ENCODE results near the gene PHYH.
A peak's percentile ranks its signal among the peaks of the same experiment; 100 is the strongest.

The PHYH gene

GRCh38 chr10:13299437-13300287 is at the start of gene PHYH:
Gene PHYH (minus strand): TSS chr10:13300064. CDS start chr10:13300042, 22 bp downstream.
- peak; percentile 88 to 90 for DNase-seq
- TF ChIP-seq GATA1 (IDR thresholded peaks at IDR 0.05; ENCODE audit: low read depth, low read length): no peak
- peak; percentile 80 for TF ChIP-seq POLR2A (IDR thresholded peaks at IDR 0.05; ENCODE audit: low read length)

DNA sequence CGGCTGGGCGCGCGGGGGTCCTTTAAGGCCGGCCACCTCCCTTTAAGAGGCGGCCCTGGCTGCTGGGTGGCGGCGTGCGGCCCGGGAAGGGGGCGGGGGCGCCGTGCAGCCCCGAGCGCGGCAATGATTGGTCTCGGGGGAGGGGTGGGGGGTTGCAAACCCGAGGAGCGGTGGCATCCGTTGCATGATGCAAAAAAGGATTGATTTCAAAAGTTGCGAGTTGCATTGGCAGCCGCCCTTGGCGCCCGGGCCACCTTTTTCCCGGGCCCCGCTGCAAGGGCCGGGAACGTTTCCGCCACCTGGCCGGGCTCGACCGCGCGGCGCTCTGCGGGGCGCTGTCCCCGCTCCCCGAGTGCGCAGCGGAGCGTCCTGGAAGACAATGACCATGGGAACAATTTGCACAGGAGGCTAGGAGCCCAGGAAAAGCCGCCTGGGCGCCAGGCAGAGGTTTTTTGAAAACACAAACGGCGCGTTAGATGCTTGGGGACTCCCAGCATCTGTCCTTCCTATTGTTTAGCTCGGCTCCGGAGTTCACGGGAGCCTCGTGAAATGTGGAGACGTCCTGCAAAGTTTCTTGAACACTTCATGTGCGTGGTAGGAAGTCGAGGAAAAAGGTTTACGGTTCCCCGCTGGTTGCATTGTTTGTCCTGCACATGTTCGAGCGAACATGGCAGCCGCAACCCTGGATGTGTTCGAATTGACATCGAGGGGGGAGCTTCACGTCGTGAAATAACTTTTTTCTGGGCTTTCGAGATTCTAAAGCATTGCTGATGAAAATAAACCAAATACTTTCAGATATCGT is 48.6 kb upstream of the PHYH start, which contains the start of gene SEPHS1:
Gene SEPHS1 (minus strand): TSS at position 78 of the 802 bp plus-strand sequence. CDS start 3,343 bp downstream, outside the sequence.
- no peak for TF ChIP-seq GATA1 (IDR thresholded peaks at IDR 0.05; ENCODE audit: low read depth, low read length)
- no peak for TF ChIP-seq POLR2A (IDR thresholded peaks at IDR 0.05; ENCODE audit: low read length)
- DNase-seq: peak; percentile 86 to 89

DNA sequence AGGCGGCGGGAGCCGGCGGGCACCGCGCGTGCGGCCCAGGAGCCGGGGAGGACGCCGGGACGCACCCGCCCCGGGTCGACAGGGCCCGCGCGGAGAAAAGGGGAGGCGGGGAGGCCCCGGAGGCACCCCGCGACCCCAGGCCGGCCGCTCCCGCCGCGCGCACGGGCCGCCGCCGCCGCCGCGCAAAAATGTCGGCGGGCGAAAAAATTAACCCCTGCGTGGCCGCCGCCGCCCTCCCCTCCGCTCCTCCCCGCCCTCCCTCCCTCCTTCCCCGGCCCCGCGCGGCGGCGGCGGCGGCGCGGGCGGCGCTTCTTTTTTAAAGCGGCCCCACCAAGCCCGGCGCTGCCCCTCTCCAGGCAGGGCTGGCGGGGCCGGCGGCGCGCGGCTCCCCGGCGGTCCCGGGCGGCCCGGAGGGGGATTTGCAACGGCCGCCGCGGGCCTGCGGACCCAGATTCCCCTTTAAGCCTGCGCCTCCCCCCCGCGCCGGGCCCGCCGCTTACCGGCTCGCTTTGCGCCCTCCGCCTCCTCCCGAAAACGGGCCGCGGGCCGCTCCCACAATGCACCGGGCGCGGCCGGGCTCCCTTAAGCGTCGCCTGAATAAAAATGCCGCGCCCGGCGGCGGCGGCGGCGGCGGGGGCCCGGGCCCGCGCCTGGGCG is 47.8 kb upstream of the PHYH start:
- TF ChIP-seq POLR2A (IDR thresholded peaks at IDR 0.05; ENCODE audit: low read length): no peak
- peak; percentile 88 to 92 for DNase-seq

DNA sequence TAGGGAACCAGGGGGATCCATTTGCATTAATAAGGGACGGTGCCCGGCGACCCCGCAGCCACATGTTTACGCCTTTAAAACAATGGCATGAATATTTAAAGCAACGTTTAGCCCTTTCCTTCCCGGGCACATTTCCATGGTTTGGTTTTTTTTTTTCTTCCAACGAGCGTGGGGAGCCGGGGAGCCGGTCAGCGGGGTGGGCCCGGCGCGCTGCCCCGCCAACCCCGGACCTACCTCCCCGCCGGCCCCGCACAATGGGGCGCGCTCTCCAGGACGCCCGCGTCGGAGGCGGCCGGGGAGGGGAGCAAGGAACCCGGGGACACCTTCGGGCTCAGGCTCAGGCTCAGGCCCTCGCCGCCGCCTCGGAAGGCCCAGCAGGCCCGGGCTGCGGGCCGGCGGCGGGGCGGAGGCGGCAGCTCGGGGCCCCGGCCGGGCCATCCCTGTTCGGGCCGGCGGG is 47.2 kb upstream of the PHYH start:
- TF ChIP-seq GATA1 (IDR thresholded peaks at IDR 0.05; ENCODE audit: low read depth, low read length): no peak
- no peak for TF ChIP-seq POLR2A (IDR thresholded peaks at IDR 0.05; ENCODE audit: low read length)
- peak; percentile 72 to 85 for DNase-seq

DNA sequence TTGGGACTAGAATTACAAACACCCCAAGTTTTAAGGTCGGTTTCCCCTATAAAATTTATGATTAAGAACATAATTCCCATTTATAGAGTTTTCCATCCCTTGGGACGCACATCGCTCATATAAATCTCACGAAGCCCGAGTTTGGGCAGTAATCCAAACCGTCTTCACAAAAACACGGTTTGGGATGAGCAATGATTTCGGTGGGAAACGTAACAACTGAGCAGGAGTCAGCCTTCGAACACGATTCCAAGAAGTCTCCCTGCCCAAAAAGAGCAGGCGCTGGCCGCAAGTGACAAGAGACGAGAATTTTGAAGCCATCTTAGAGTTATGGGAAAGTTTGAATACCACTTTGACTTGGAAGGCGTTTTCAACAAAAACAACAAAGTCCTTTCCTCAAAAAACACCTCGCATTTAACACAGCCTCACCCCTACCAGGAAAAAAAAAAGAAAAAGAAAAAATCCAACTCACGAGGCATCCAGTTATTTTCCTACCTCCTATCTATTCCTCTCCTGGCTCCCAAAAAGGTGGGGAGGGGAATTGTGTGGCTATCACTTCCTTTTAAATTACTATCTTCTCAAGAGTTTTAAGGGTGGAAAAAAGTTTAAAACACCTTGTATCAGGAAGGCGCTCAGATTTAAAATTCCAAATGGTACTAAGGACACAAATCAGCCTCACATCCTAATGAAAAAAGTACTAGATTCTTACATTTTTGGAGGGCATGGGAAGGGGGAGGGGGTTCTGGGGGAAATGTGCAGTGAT is 46.6 kb upstream of the PHYH start:
- DNase-seq: no peak
- no peak for TF ChIP-seq POLR2A (IDR thresholded peaks at IDR 0.05; ENCODE audit: low read length)
- no peak for TF ChIP-seq GATA1 (IDR thresholded peaks at IDR 0.05; ENCODE audit: low read depth, low read length)

- TF ChIP-seq POLR2A (IDR thresholded peaks at IDR 0.05; ENCODE audit: low read length) (no peak), GATA1 (IDR thresholded peaks at IDR 0.05; ENCODE audit: low read depth, low read length) (no peak)
- DNase-seq: no peak
Observed at GRCh38 chr10:13340626-13341376, 40.9 kb upstream of the PHYH start.

DNA sequence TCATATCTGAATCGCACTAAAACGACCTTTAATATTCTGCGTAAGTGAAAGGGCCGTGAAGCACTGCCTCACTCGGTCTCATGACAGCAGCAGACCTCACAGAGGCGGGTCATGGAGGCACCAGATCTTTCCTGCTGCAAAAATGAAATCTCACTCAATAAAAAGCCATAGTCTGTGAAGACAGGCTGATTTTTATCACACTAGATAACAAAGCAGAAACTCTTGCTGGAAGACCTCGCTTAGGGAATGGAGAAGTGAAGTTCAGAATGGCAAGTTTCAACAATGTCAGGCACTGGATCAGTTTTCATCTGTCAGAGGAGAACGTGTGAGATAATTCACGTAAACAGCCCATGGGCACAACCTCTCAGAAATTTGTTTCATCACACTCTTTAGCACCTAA is 40.2 kb upstream of the PHYH start:
- TF ChIP-seq POLR2A (IDR thresholded peaks at IDR 0.05; ENCODE audit: low read length) (no peak), GATA1 (IDR thresholded peaks at IDR 0.05; ENCODE audit: low read depth, low read length) (no peak)
- DNase-seq: peak in 1 of 2 experiments; percentile 8

DNA sequence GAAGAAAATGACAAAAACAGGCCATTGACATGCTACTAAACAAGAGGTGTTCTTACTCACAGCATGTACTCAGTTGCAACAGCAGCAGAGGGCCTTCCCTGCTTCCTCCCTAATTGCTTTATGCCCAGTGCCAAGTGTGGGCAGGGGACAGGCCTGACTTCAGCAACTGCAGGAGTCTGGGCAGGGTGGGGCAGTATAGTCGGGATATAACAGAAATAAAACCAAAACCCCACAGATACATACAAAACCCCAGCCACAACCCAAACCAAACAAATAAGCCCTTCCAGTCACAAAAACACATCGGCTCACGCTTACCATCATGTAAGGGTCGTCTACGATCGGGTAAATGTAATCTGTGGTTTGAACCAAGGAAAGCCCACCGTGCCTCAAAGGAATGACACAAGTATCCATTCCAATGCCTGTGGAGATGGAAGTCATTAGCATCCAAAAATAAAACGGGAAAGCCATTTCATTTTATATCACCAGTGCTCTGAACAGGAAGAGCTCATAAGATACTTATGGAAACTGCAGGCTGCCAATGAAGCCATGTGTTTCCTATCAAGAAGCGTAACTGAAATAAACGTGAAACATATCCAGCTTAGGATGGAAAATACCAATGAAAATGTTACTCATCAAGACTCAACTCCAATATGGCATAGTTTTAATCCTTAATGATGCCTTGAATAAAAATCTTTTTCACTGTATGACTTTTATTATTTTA is 38.7 kb upstream of the PHYH start:
- no peak for TF ChIP-seq POLR2A (IDR thresholded peaks at IDR 0.05; ENCODE audit: low read length)
- TF ChIP-seq GATA1 (IDR thresholded peaks at IDR 0.05; ENCODE audit: low read depth, low read length): no peak
- DNase-seq: no peak

DNA sequence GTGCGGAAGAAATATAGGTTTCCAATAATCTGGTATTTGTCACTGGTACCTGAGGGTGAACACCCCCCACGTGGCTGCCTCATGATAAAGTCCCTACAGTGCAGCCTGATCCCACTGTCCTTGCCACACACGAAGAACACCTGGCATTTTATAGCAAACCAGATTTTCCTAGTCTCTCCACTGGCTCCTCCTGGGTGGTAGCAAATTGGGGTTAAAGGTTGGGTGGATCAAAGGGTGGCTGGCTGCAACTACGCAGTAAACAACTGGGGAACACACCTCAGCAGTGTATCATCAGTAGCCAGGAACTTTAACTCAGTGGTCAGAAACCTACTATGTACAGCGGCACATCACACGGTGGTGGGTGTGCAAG is 37.9 kb upstream of the PHYH start:
- DNase-seq: no peak
- no peak for TF ChIP-seq POLR2A (IDR thresholded peaks at IDR 0.05; ENCODE audit: low read length)
- TF ChIP-seq GATA1 (IDR thresholded peaks at IDR 0.05; ENCODE audit: low read depth, low read length): no peak

DNA sequence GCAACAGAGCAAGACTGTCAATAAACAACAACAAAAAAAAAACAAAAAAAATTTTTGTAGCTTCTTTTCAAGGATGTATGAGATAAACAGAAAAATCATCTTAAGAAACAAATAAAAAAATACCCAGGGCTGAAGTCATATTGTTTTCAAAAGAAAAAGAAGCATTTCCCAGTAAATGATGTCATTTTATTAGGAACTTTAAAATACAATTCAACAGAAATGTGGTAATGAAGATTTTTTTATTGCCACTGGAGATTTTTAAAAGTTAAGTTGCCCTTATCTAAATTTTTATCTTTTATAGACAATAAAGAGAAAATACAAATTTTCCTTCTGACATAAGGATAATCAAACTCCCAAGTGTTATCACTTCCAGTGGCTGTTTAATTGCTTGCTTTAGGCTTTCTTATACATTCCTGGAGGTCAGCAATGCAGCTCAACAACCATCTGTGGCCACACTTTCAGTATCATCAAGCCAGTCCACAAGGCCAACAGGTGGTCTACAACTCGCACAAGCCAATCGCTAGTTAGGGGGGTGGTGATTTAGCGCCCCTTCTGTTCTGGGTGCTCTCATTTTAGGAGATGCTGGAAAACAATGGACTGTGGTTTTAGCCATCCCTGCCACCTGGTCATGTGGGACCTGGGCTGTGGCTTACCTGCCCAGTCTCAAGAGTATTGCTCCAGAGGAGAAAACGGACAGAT is 37.4 kb upstream of the PHYH start:
- TF ChIP-seq POLR2A (IDR thresholded peaks at IDR 0.05; ENCODE audit: low read length) (no peak), GATA1 (IDR thresholded peaks at IDR 0.05; ENCODE audit: low read depth, low read length) (no peak)
- no peak for DNase-seq

DNA sequence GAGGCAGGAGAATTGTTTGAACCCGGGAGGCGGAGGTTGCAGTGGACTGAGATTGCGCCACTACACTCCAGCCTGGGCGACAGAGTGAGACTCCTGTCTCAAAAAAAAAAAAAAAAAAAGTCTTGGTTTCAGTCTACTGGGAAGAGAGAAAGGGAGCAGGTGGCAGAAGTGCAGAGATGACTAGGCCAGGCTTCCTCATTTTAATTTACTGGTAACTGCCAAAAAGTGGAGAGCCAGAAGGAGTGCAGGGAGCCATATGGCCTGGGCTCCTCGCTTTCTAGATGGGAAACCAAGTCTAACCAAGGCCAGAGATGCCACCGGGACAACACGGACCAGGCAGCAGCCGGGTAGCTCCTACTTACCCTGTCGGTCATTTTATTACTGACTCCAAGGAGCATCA is 36.0 kb upstream of the PHYH start:
- TF ChIP-seq GATA1 (IDR thresholded peaks at IDR 0.05; ENCODE audit: low read depth, low read length) (no peak), POLR2A (IDR thresholded peaks at IDR 0.05; ENCODE audit: low read length) (no peak)
- no peak for DNase-seq
